ENCODE measurements around the gene GUSB. TPM values are rescaled to one million over a fixed set of nuclear protein-coding genes. Genes with fewer than 3 reads are reported as not detected.
A peak's percentile ranks its signal among the peaks of the same experiment; 100 is the strongest.

Gene GUSB
- total RNA-seq, 1 experiment from 2014 or later, result 42.3 TPM

DNA sequence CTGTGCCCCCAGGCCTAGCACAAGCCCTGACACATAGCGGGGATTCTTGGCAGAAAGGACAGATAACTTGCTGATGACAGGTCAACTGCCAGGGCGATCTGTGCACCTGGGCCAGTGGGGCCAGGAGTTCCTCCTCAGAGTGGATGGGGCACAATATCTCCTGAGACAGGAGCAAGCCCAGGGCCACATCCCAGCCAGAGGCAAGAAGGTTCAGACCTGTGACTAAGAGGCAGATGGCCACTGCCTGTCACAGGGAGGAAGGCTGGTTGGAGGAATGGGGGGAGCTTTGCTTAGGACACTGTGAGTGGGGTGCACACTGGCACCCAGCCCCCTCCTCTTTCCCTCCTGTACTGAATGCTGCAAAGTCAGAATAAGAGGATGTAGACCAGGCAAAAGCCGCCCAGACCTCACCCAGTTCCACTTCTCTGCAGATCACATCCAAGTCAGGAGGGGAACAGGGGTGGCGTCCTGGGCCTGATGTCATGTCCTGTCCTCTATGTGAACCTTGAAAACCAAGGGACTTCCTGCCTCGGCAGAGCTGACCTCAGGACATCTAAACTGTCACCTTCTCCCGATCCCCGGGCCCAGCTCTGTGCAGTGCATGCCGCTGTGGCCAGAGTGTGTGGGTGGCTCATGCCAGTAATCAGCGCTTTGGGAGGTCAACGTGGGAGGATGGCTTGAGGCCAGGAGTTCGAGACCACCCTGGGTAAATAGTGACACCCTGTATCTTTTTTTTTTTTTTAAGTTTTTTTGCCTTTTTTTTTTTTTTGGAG lies 1.3 kb downstream of the GUSB start (continued):
- TF ChIP-seq, protein P1, sequence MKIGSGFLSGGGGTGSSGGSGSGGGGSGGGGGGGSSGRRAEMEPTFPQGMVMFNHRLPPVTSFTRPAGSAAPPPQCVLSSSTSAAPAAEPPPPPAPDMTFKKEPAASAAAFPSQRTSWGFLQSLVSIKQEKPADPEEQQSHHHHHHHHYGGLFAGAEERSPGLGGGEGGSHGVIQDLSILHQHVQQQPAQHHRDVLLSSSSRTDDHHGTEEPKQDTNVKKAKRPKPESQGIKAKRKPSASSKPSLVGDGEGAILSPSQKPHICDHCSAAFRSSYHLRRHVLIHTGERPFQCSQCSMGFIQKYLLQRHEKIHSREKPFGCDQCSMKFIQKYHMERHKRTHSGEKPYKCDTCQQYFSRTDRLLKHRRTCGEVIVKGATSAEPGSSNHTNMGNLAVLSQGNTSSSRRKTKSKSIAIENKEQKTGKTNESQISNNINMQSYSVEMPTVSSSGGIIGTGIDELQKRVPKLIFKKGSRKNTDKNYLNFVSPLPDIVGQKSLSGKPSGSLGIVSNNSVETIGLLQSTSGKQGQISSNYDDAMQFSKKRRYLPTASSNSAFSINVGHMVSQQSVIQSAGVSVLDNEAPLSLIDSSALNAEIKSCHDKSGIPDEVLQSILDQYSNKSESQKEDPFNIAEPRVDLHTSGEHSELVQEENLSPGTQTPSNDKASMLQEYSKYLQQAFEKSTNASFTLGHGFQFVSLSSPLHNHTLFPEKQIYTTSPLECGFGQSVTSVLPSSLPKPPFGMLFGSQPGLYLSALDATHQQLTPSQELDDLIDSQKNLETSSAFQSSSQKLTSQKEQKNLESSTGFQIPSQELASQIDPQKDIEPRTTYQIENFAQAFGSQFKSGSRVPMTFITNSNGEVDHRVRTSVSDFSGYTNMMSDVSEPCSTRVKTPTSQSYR (CRISPR knock-in tag; IDR thresholded peaks at IDR 0.05), result no peak
- TF ChIP-seq, protein P2, sequence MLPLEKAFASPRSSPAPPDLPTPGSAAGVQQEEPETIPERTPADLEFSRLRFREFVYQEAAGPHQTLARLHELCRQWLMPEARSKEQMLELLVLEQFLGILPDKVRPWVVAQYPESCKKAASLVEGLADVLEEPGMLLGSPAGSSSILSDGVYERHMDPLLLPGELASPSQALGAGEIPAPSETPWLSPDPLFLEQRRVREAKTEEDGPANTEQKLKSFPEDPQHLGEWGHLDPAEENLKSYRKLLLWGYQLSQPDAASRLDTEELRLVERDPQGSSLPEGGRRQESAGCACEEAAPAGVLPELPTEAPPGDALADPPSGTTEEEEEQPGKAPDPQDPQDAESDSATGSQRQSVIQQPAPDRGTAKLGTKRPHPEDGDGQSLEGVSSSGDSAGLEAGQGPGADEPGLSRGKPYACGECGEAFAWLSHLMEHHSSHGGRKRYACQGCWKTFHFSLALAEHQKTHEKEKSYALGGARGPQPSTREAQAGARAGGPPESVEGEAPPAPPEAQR (CRISPR knock-in tag; IDR thresholded peaks at IDR 0.05), result no peak
- no peak for TF ChIP-seq IRF2 (CRISPR knock-in tag; IDR thresholded peaks at IDR 0.05; ENCODE audit: borderline replicate concordance, low read depth)
- TF ChIP-seq, protein P3, sequence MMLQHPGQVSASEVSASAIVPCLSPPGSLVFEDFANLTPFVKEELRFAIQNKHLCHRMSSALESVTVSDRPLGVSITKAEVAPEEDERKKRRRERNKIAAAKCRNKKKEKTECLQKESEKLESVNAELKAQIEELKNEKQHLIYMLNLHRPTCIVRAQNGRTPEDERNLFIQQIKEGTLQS (CRISPR knock-in tag; conservative IDR thresholded peaks at IDR 0.05), result no peak
- TF ChIP-seq, protein P4, sequence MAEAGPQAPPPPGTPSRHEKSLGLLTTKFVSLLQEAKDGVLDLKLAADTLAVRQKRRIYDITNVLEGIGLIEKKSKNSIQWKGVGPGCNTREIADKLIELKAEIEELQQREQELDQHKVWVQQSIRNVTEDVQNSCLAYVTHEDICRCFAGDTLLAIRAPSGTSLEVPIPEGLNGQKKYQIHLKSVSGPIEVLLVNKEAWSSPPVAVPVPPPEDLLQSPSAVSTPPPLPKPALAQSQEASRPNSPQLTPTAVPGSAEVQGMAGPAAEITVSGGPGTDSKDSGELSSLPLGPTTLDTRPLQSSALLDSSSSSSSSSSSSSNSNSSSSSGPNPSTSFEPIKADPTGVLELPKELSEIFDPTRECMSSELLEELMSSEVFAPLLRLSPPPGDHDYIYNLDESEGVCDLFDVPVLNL (CRISPR knock-in tag; IDR thresholded peaks at IDR 0.05; ENCODE audit: borderline replicate concordance, low read depth), result no peak
- TF ChIP-seq NFATC4 (CRISPR knock-in tag; IDR thresholded peaks at IDR 0.05), result no peak
- TF ChIP-seq, protein P5, sequence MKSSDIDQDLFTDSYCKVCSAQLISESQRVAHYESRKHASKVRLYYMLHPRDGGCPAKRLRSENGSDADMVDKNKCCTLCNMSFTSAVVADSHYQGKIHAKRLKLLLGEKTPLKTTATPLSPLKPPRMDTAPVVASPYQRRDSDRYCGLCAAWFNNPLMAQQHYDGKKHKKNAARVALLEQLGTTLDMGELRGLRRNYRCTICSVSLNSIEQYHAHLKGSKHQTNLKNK (CRISPR knock-in tag; IDR thresholded peaks at IDR 0.05), result no peak
- TF ChIP-seq, protein P6, sequence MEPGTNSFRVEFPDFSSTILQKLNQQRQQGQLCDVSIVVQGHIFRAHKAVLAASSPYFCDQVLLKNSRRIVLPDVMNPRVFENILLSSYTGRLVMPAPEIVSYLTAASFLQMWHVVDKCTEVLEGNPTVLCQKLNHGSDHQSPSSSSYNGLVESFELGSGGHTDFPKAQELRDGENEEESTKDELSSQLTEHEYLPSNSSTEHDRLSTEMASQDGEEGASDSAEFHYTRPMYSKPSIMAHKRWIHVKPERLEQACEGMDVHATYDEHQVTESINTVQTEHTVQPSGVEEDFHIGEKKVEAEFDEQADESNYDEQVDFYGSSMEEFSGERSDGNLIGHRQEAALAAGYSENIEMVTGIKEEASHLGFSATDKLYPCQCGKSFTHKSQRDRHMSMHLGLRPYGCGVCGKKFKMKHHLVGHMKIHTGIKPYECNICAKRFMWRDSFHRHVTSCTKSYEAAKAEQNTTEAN (CRISPR knock-in tag; IDR thresholded peaks at IDR 0.05), result no peak

DNA sequence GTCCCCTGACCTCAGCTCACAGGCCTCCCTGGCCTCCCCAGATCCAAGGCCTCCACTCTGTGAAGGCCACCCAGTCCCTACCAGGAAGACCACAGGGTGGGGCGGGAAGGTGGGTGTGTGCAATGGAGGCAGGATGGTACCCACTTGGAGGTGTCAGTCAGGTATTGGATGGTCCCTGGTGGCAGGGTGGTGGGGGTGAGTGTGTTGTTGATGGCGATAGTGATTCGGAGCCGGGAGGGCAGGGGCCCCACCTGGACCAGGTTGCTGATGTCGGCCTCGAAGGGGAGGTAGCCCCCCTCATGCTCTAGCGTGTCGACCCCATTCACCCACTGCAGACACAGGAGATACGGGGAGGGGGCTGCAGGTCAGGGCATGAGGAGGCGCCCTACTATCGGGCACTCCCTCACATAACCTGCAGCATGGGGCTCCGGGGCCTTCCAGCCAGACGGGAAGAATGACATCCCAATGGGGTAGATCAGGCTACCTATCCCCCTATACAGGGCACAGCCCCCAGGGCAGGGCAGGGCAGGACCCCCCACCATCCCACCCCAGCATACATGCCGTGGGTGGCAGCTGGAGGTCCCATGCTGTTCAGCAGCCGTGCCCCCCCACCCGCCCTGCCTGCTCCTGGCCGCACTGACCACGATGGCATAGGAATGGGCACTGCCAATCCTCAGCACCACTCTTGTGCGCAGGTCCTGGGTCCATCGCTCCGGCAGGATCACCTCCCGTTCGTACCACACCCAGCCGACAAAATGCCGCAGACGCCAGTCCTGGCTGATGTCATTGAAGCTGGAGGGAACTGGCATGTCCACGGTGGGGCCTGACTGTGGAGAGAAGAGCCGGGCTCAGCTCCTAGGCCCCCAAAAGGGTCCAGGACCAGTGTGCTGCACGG lies 2.2 kb downstream of the GUSB start:
- peak overlapping the region; percentile 67; the same call in 1 of the 2 replicates for H3K4me3 Mint-ChIP-seq

More for the DNA sequence above, 2.2 kb downstream of the GUSB start:
- ChIA-PET POLR2A (no interaction called here), CTCF (no interaction called here)
- Mint-ChIP-seq H3K4me1 (no peaks in the 10 kb centered on the region; the same call in 1 of the 2 replicates), H3K27me3 (ENCODE audit: low read depth) (no peaks in the 10 kb centered on the region), H3K27ac (no peak overlapping the region), H3K36me3 (peaks cover 11% of the 10 kb centered on the region), H3K9me3 (no peaks in the 10 kb centered on the region)
- TF ChIP-seq RELA (CRISPR knock-in tag; IDR thresholded peaks at IDR 0.05; ENCODE audit: borderline replicate concordance) (no peak), NFE2L1 (CRISPR knock-in tag; IDR thresholded peaks at IDR 0.05) (no peak), CREB1 (CRISPR knock-in tag; IDR thresholded peaks at IDR 0.05) (no peak), JUN (CRISPR knock-in tag; IDR thresholded peaks at IDR 0.05) (no peak)
- TF ChIP-seq, protein P7, sequence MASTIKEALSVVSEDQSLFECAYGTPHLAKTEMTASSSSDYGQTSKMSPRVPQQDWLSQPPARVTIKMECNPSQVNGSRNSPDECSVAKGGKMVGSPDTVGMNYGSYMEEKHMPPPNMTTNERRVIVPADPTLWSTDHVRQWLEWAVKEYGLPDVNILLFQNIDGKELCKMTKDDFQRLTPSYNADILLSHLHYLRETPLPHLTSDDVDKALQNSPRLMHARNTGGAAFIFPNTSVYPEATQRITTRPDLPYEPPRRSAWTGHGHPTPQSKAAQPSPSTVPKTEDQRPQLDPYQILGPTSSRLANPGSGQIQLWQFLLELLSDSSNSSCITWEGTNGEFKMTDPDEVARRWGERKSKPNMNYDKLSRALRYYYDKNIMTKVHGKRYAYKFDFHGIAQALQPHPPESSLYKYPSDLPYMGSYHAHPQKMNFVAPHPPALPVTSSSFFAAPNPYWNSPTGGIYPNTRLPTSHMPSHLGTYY (CRISPR knock-in tag; IDR thresholded peaks at IDR 0.05), result no peak
- TF ChIP-seq, protein P8, sequence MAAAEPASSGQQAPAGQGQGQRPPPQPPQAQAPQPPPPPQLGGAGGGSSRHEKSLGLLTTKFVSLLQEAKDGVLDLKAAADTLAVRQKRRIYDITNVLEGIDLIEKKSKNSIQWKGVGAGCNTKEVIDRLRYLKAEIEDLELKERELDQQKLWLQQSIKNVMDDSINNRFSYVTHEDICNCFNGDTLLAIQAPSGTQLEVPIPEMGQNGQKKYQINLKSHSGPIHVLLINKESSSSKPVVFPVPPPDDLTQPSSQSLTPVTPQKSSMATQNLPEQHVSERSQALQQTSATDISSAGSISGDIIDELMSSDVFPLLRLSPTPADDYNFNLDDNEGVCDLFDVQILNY (CRISPR knock-in tag; IDR thresholded peaks at IDR 0.05), result no peak
- DNase-seq (ENCODE audit: low spot score) (no peak), ATAC-seq (no peak)
